SK-N-MC (cell line): Measurements from ENCODE around the gene TP53BP2.
A peak's percentile ranks its signal among the peaks of the same experiment; 100 is the strongest.

Experiments used
- DNase-seq: peaks from one replicate; pipeline ENCODE4 v3.0.0-alpha.2; 2011; ENCODE audit warnings: low read depth, low spot score
- H3K27ac ChIP-seq: fragments of 200-600 bp; sonication (generic); 2 replicates; pipeline ENCODE4 v1.5.1; 2016; ENCODE audit warnings: mixed run types
- H3K36me3 ChIP-seq: fragments of 200-600 bp; sonication (generic); 2 replicates; pipeline ENCODE4 v1.6.1; 2017; ENCODE audit warnings: antibody characterized with exemption, low read length, mixed read lengths; ENCODE audit not compliant: insufficient read depth
- H3K4me3 ChIP-seq: fragments of 200-600 bp; sonication (generic); 2 replicates; pipeline ENCODE4 v1.5.1; 2016
- H3K9ac ChIP-seq: fragments of 200-600 bp; sonication (generic); 2 replicates; pipeline ENCODE4 v1.8.0; 2017; ENCODE audit warnings: mixed run types, mixed read lengths; ENCODE audit not compliant: insufficient read length
- H3K9me3 ChIP-seq: fragments of 200-600 bp; sonication (generic); 2 replicates; pipeline ENCODE4 v1.6.1; 2017; ENCODE audit warnings: low read depth, mild to moderate bottlenecking, antibody characterized with exemption, low read length, moderate library complexity, mixed read lengths
- EZH2 ChIP-seq: fragments of 200-600 bp; sonication (generic); IDR thresholded peaks from one replicate; pipeline ENCODE4 v1.6.1; 2017; ENCODE audit warnings: antibody characterized with exemption
- FOXP2 ChIP-seq: optimal IDR thresholded peaks from 2 replicates; pipeline ENCODE3; 2011; ENCODE audit warnings: mild to moderate bottlenecking, moderate library complexity; ENCODE audit not compliant: insufficient read depth; ENCODE audit errors: extremely low read length, control extremely low read depth
- POLR2AphosphoS5 ChIP-seq: IDR thresholded peaks from 2 replicates; pipeline ENCODE4 v1.6.1; 2012; ENCODE audit warnings: mild to moderate bottlenecking, low read depth, low read length, borderline replicate concordance

The TP53BP2 gene

DNA sequence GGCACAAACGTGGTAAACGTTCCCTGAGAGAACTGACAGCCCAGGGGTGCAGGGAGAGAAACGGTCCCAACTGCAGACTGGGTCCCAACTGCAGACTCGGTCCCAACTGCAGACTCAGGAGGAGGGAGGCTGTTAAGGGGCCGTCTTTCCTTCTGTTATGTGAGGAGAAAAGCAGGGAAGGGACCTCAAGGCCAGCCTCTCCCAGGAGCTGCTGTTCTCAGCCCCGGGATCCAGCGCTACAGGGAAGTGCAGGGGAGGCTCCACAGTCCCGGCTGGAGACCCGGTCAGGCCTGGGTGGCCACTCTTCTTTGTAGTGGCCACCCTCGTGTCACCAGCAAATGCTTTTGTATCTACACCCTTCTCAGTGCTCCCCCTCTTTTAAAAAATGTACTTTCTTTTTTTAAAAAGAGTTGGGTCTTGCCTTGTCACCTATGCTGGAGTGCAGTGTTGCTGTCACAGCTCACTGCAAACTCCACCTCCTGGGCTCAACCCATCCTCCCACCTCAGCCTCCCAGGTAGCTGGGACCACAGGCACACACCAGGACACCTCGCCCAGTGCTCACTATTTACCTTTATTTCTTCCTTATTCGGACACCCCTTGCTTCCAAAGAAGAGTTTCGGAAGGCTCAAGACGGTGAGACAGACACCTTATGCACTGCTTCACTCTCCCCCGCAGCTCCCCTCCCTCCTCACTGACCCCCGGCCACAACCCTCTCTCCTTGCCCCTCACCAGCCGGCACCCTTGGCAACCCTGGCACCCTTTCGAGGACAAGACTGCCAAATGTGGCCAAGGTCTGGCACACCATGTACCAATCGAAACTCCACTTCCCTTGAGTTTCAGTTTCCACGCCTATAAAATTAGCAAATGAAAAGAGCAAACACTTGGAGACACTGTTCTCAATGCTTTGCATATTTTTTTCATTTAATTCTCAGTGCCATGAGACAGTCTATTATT, 111.6 kb downstream of the TP53BP2 start:
- Histone ChIP-seq H3K27ac (peak overlapping the region; percentile 38; the same call in 1 of the 2 replicates), H3K9me3 (no peaks in the 10 kb centered on the region), H3K4me3 (no peak overlapping the region), H3K9ac (peak overlapping the region; percentile 39), H3K36me3 (no peaks in the 10 kb centered on the region)
- DNase-seq = no peak
- TF ChIP-seq POLR2AphosphoS5 (no peak), FOXP2 (no peak)

DNA sequence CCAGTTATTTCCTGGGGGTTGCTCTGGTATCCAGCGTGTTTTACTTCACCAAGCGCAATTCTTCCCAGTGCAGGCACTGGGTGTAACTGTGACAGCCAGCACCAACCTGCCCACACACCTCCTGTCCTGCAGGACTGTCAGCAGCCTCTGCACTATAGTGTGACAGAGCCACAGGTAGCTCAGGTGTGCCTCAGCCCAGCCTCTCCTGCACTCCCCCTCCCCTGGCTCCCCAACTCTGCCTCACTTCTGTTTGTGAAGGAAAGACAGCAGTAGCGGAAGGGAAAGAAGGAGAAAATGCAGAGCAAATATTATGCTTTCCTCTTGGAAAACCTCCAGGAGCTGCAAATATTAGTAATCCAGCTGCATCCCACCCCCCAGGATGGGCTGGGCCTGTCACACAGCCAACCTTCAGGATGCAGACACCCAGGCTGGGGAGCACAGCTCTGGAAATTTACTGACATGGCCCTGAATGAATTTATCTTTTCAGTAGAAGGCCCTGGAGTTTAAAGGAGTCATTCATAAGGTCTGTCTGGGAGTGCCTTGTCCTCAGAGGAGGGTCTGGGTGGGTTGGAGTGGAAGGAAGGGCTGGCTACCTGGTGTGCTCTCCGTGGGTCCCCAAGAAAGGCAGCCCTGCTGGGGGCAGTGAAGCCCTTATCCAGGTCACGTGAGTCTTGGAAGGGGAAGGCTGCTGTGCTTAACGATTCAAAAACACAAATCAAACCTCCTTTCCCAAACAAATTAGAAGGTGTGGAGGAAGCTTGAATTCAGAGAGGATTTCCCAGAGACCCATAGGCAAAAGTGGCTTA, 112.6 kb downstream of the TP53BP2 start:
- Histone ChIP-seq H3K27ac (peak overlapping the region; percentile 38), H3K9ac (peak overlapping the region; percentile 39), H3K9me3 (no peaks in the 10 kb centered on the region), H3K4me3 (no peak overlapping the region), H3K36me3 (no peaks in the 10 kb centered on the region; the same call in 1 of the 2 replicates)
- no peak for TF ChIP-seq POLR2AphosphoS5
- TF ChIP-seq EZH2 = no peak
- TF ChIP-seq FOXP2 = no peak
- no peak for DNase-seq

GRCh38 chr1:223731133-223731770, 114.5 kb downstream of the TP53BP2 start:
- H3K4me3 ChIP-seq = 0 out of 2 replicates have a peak overlapping the region, but pooled peaks have one; percentile 6
- H3K9ac ChIP-seq = no peak overlapping the region
- no peaks in the 10 kb centered on the region for H3K9me3 ChIP-seq
- no peak for TF ChIP-seq POLR2AphosphoS5
- TF ChIP-seq FOXP2 = no peak
- TF ChIP-seq EZH2 = no peak
- H3K36me3 ChIP-seq = no peaks in the 10 kb centered on the region; the same call in 1 of the 2 replicates
- H3K27ac ChIP-seq = peak overlapping the region; percentile 47; the same call in 1 of the 2 replicates
- no peak for DNase-seq

DNA sequence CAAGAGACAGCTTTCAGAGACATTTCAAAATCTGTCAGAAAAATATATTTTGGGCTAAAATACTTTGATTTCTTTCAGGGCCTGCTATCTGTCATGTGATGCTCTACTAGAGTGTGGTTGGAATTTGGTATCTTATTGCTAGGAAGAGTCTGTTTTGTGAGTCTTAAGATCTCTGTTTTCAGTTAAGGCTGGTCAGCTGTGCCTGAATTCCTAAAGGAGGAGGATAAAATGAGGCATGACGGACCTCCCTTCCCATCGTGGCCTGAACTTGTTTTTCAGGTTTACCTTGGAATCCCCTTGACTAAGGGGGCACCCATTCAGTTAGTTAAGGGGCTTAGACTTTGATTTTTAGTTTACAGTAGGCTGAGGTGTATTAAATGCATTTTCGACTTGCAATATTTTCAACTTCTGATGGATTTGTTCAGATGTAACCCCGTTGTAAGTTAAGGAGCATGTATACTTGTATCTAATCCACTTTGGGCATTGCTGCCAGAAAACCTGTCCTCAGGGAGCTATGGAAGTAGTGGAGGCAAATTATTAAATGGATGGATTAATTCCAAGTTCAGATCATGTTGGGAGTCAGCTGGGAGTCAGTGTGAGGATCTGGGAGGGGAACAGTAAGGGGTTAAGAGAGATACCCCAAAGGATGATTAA, 115.1 kb downstream of the TP53BP2 start:
- Histone ChIP-seq H3K9ac (no peak overlapping the region), H3K4me3 (no peak overlapping the region), H3K9me3 (no peaks in the 10 kb centered on the region), H3K27ac (peak overlapping the region; percentile 47; the same call in 1 of the 2 replicates), H3K36me3 (no peaks in the 10 kb centered on the region; the same call in 1 of the 2 replicates)
- TF ChIP-seq POLR2AphosphoS5 = no peak
- TF ChIP-seq EZH2 = no peak
- TF ChIP-seq FOXP2 = no peak
- DNase-seq = no peak

DNA sequence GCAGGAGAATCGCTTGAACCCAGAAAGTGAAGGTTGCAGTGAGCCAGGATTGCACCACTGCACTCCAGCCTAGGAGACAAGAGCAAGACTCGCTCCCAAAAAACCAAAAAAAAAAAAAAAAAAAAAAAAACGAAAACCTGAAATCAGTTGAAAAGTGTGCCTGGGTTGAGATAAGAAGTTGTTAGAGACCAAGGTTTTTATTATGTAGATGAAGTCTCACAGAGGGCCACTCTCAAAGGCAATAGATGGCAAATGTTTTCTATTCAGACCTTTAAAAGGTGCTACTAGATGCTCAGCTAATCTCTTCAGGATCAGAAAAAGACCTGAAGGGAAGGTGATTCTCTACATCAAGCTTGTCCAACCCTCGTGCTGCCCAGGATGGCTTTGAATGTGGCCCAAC, 115.8 kb downstream of the TP53BP2 start:
- no peak for DNase-seq
- no peak for TF ChIP-seq EZH2
- TF ChIP-seq POLR2AphosphoS5 = no peak
- TF ChIP-seq FOXP2 = no peak
- Histone ChIP-seq H3K9me3 (no peaks in the 10 kb centered on the region), H3K36me3 (no peaks in the 10 kb centered on the region; the same call in 1 of the 2 replicates), H3K27ac (no peak overlapping the region), H3K4me3 (no peak overlapping the region), H3K9ac (no peak overlapping the region)
